GM18519 (cell line): ENCODE measurements around the gene FAF1.
"Not testable (repeated sequence)": the region's sequence is repeated elsewhere in the genome, so short reads cannot be mapped to it uniquely, and the experiment has no call there.

ENCODE experiments used
- ATAC-seq: cut with Tn5 transposase; IDR thresholded peaks from one replicate; pipeline ENCODE4 v1.9.1; 2021; ENCODE audit warnings: mild to moderate bottlenecking, moderate library complexity; ENCODE audit not compliant: unreplicated experiment, low FRiP score

FAF1 gene

GRCh38 chr1:50859657-50860056, 100.4 kb downstream of the FAF1 start:
- ATAC-seq: no peak

GRCh38 chr1:50858761-50859160, 101.3 kb downstream of the FAF1 start:
- no peak for ATAC-seq

GRCh38 chr1:50857702-50858101, 102.4 kb downstream of the FAF1 start:
- ATAC-seq: no peak

GRCh38 chr1:50853325-50853724, 106.7 kb downstream of the FAF1 start:
- no peak for ATAC-seq

GRCh38 chr1:50852889-50853288, 107.2 kb downstream of the FAF1 start:
- ATAC-seq: no peak

- ATAC-seq: no peak
These were observed 108.6 kb downstream of the FAF1 start for GRCh38 chr1:50851466-50851865.

GRCh38 chr1:50851034-50851433, 109.0 kb downstream of the FAF1 start:
- no peak for ATAC-seq

GRCh38 chr1:50847303-50847702, 112.8 kb downstream of the FAF1 start:
- no peak for ATAC-seq

- no peak for ATAC-seq
These were observed 113.7 kb downstream of the FAF1 start for GRCh38 chr1:50846224-50846839.

GRCh38 chr1:50841791-50842387, 118.2 kb downstream of the FAF1 start:
- no peak for ATAC-seq

- ATAC-seq: no peak
These were observed 124.0 kb downstream of the FAF1 start for GRCh38 chr1:50836117-50836516.

GRCh38 chr1:50833216-50833615, 126.9 kb downstream of the FAF1 start:
- ATAC-seq: no peak

- no peak for ATAC-seq
These were observed 127.9 kb downstream of the FAF1 start for GRCh38 chr1:50832167-50832566.

GRCh38 chr1:50831300-50832061, 128.6 kb downstream of the FAF1 start:
- ATAC-seq: no peak

- no peak for ATAC-seq
These were observed 129.4 kb downstream of the FAF1 start for GRCh38 chr1:50830621-50831020.

GRCh38 chr1:50829014-50829958, 130.8 kb downstream of the FAF1 start:
- ATAC-seq: no peak

- ATAC-seq: no peak
These were observed 132.5 kb downstream of the FAF1 start for GRCh38 chr1:50827546-50827945.

GRCh38 chr1:50826792-50827191, 133.3 kb downstream of the FAF1 start:
- ATAC-seq: not testable (repeated sequence)

GRCh38 chr1:50822035-50822776, 137.9 kb downstream of the FAF1 start:
- ATAC-seq: no peak

- no peak for ATAC-seq
These were observed 139.5 kb downstream of the FAF1 start for GRCh38 chr1:50820545-50820944.
